K562 (cell line): Measurements from ENCODE around the gene RPUSD1. TPM values are rescaled to one million over a fixed set of nuclear protein-coding genes. Genes with fewer than 3 reads are reported as not detected.

ENCODE experiments used
- ARHGAP35 ChIP-seq: fragments of 450-650 bp; IDR thresholded peaks from 2 replicates; pipeline ENCODE4 v1.6.1; 2018; ENCODE audit not compliant: partially characterized antibody
- BRF1 ChIP-seq: IDR thresholded peaks from 3 replicates; pipeline ENCODE4 v1.6.1; 2011; ENCODE audit warnings: borderline replicate concordance, mild to moderate bottlenecking; ENCODE audit not compliant: insufficient read length; ENCODE audit errors: extremely low read depth
- CGGBP1 ChIP-seq: fragments of 250-450 bp; sonication (Bioruptor Pico); IDR thresholded peaks from 2 replicates; pipeline ENCODE4 v1.9.0; 2021; ENCODE audit warnings: mild to moderate bottlenecking
- CHD2 ChIP-seq: IDR thresholded peaks from 2 replicates; pipeline ENCODE4 v1.6.1; 2011; ENCODE audit warnings: low read depth, low read length
- DEAF1 ChIP-seq: fragments of 450-650 bp; formaldehyde crosslinking; IDR thresholded peaks from 2 replicates; pipeline ENCODE4 v1.4.0; 2020; ENCODE audit warnings: mild to moderate bottlenecking, moderate library complexity
- HNRNPUL1 ChIP-seq: fragments of 200-400 bp; formaldehyde crosslinking; IDR thresholded peaks from 2 replicates; pipeline ENCODE4 v1.6.1; 2017; ENCODE audit warnings: low read length
- MTA3 ChIP-seq: fragments of 450-650 bp; formaldehyde crosslinking; IDR thresholded peaks from 2 replicates; pipeline ENCODE4 v1.6.1; 2017; ENCODE audit warnings: mild to moderate bottlenecking, borderline replicate concordance
- NFE2 ChIP-seq: IDR thresholded peaks from 2 replicates; pipeline ENCODE4 v1.6.1; 2014; ENCODE audit warnings: antibody characterized with exemption, low read depth
- NFRKB ChIP-seq: fragments of 450-650 bp; IDR thresholded peaks from 2 replicates; pipeline ENCODE4 v1.6.1; 2016; ENCODE audit warnings: low read depth
- NR3C1 ChIP-seq: sonication (generic); formaldehyde crosslinking; IDR thresholded peaks from 2 replicates; pipeline ENCODE4 v1.8.1; 2022; ENCODE audit warnings: missing genetic modification reagents
- POLR3A ChIP-seq: IDR thresholded peaks from 2 replicates; pipeline ENCODE4 v1.6.1; 2011; ENCODE audit warnings: borderline replicate concordance, mild to moderate bottlenecking, moderate library complexity; ENCODE audit not compliant: insufficient read length, insufficient read depth; ENCODE audit errors: extremely low read depth
- PRPF4 ChIP-seq: fragments of 200-400 bp; formaldehyde crosslinking; IDR thresholded peaks from one replicate; pipeline ENCODE4 v1.6.1; 2017; ENCODE audit warnings: low read length, low read depth, mild to moderate bottlenecking; ENCODE audit not compliant: insufficient read depth, poor library complexity, severe bottlenecking
- RBFOX2 ChIP-seq: fragments of 200-400 bp; formaldehyde crosslinking; IDR thresholded peaks from 2 replicates; pipeline ENCODE4 v1.6.1; 2017; ENCODE audit warnings: low read depth, mild to moderate bottlenecking, low read length, moderate library complexity
- RBM22 ChIP-seq: fragments of 200-400 bp; formaldehyde crosslinking; IDR thresholded peaks from 2 replicates; pipeline ENCODE4 v1.6.1; 2018; ENCODE audit warnings: low read length, low read depth; ENCODE audit not compliant: poor library complexity, severe bottlenecking
- SMAD3 ChIP-seq: fragments of 450-650 bp; formaldehyde crosslinking; conservative IDR thresholded peaks from 2 replicates; pipeline ENCODE4 v1.4.0; 2020; ENCODE audit warnings: mild to moderate bottlenecking
- ZNF512 ChIP-seq: IDR thresholded peaks from 2 replicates; pipeline ENCODE4 v1.6.1; 2016; ENCODE audit warnings: missing genetic modification characterization, missing compliant biosample characterization
- polyA plus RNA-seq, 8 experiments: library from polyadenylated mRNA; depleted of rRNA in 4 of 8; stranded (reverse) in 5 of 8; unstranded in 3 of 8; fragments of >200 nt; fragmentation: Nextera tagmentation in 2 of 8; fragmentation: Illumina TruSeq in 1 of 8; extraction: Ambion mirVana in 2 of 8; extraction: Trizol in 1 of 8; gene quantifications; 2 replicates each; pipeline versions ENCODE4 v1.2.1 to v1.2.3, GENCODE V29; 2011 to 2014; ENCODE audit warnings: inconsistent platforms in 1 of 8, missing spikeins in 1 of 8
- total RNA-seq, 7 experiments: library from RNA; depleted of rRNA in 6 of 7; stranded (reverse); fragments of >200 nt in 6 of 7; fragmentation: Illumina TruSeq in 2 of 7; extraction: Trizol in 2 of 7; gene quantifications; 2 replicates each; pipeline versions ENCODE4 v1.2.1 to v1.2.3, GENCODE V29; 2011 to 2021; ENCODE audit warnings: low replicate concordance in 1 of 7
- TF ChIP-seq, protein P1 (sequence below), 3 experiments: fragments of 200-800 bp in 1 of 3; fragments of 250-450 bp in 1 of 3; fragments of 450-650 bp in 1 of 3; sonication (Bioruptor Pico) in 1 of 3; sonication (Bioruptor generic) in 1 of 3; formaldehyde crosslinking in 1 of 3; IDR thresholded peaks; 2 replicates each; pipeline versions ENCODE4 v1.6.1 to v1.8.0; 2016 to 2022; ENCODE audit warnings: mild to moderate bottlenecking in 2 of 3, missing genetic modification characterization in 2 of 3, missing compliant biosample characterization in 1 of 3, moderate library complexity in 1 of 3

RPUSD1 gene
- total and polyA plus RNA-seq, 9 of the 15 experiments (the other 6 are each of a cell fraction or from before 2014, with no cell fraction given), result 0.45 to 56.6 (median 12.0) TPM

DNA sequence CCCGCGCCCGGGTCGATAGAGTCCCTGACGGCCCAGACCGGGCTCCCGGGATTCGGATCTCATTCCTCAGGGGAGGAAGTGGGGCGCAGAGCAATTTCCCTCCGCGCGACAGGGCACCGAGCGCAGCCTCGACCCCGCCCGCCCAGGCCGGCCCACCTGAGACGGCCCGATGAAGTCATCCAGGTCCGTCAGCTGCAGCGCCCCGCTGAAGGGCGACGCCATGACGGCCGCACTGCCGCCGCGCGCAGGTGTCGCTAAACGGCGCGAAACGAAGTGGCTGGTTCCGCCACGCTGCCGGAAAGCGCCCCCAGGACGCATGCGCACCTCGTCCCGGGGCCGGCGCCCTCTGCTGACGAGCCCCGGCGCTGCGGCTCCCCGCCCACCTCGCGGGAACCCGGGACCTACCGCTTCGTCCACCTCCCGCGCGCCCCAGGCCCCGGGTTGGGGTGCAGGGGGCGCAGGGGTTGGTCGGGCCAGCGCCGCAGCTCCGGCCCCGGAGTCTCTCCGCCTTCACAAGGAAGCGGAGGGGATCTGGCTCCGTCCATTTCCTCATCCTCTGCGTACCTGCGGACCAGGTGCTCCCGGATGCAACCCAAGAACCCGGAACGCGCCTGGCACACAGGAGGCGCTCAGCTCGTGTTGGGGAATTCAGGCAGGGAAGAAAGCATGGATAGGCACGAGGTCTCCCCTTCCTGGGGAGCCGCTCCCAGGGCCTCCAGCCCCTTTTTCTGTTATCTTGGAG is 47.2 kb downstream of the RPUSD1 start, which contains the start of gene CIAO3 (continued):
- no peak for TF ChIP-seq ZNF512
- peak; percentile 49; the same call in 1 of the 2 replicates for TF ChIP-seq CGGBP1 (CRISPR knock-in tag)
- TF ChIP-seq PRPF4, result no peak
- TF ChIP-seq CHD2, result peak; percentile 82
- TF ChIP-seq MTA3, result peak; percentile 82; the same call in 1 of the 2 replicates
- peak; percentile 80 for TF ChIP-seq RBFOX2
- TF ChIP-seq NR3C1 (CRISPR knock-in tag), result no peak
- TF ChIP-seq ARHGAP35, result no peak
- no peak for TF ChIP-seq BRF1
- no peak for TF ChIP-seq RBM22
- TF ChIP-seq NFRKB, result no peak
- no peak for TF ChIP-seq SMAD3 (CRISPR knock-in tag)
- no peak for TF ChIP-seq DEAF1 (CRISPR knock-in tag)
- peak; percentile 46 for TF ChIP-seq NFE2
- no peak for TF ChIP-seq POLR3A
- no peak for TF ChIP-seq HNRNPUL1
- TF ChIP-seq, protein P1, sequence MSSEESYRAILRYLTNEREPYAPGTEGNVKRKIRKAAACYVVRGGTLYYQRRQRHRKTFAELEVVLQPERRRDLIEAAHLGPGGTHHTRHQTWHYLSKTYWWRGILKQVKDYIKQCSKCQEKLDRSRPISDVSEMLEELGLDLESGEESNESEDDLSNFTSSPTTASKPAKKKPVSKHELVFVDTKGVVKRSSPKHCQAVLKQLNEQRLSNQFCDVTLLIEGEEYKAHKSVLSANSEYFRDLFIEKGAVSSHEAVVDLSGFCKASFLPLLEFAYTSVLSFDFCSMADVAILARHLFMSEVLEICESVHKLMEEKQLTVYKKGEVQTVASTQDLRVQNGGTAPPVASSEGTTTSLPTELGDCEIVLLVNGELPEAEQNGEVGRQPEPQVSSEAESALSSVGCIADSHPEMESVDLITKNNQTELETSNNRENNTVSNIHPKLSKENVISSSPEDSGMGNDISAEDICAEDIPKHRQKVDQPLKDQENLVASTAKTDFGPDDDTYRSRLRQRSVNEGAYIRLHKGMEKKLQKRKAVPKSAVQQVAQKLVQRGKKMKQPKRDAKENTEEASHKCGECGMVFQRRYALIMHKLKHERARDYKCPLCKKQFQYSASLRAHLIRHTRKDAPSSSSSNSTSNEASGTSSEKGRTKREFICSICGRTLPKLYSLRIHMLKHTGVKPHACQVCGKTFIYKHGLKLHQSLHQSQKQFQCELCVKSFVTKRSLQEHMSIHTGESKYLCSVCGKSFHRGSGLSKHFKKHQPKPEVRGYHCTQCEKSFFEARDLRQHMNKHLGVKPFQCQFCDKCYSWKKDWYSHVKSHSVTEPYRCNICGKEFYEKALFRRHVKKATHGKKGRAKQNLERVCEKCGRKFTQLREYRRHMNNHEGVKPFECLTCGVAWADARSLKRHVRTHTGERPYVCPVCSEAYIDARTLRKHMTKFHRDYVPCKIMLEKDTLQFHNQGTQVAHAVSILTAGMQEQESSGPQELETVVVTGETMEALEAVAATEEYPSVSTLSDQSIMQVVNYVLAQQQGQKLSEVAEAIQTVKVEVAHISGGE (CRISPR knock-in tag; IDR thresholded peaks at IDR 0.05), result peak in 1 of 3 experiments; percentile 84; a peak in 2 of 6 replicates
